HPDE6-E6E7 (cell line): ENCODE data around the gene NDUFA13.
A peak's percentile ranks its signal among the peaks of the same experiment; 100 is the strongest.

Experiments used
- DNase-seq: peaks from one replicate; pipeline ENCODE4 v3.0.0; 2011; ENCODE audit warnings: missing footprints; ENCODE audit errors: extremely low spot score

NDUFA13 gene

DNA sequence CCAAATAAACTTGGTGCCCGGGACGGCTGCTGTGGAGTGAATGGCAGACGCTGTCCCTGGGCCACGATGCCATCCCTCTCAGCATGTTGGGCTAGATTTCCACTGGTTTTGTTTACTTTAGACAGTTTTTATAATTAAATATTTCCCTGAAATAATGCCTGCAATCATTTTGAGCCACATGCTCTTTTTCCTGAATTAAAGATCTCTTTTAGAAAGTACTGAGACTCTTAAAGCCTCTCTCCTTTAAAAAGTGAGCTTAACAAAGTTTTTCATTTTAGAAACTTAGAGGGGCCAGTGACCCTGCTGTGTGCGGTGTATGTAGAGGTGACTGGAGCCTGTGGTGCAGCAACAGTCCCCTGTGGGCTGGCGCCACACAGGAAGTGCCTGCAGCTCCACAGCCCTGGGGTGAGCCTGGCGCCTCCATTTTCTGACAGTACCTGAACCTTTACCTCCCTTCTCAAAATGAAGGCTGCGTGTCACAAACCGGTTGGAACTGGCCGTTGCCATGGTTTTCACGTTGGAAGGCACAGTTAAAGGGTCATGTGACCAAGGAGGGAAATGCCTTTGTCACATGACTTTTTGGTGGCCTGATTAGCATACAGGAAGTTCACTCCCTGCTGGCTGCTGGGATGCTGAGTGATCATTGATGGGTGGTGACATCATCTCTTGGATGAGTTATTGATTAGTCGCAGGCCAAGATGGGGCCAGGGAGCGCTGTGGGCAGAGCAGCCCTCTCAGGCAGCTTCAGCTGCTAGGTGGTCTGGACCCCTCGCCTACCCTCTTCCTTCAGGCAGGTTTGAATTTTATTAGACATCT lies 26.9 kb upstream of the NDUFA13 start:
- DNase-seq: peak; percentile 79

DNA sequence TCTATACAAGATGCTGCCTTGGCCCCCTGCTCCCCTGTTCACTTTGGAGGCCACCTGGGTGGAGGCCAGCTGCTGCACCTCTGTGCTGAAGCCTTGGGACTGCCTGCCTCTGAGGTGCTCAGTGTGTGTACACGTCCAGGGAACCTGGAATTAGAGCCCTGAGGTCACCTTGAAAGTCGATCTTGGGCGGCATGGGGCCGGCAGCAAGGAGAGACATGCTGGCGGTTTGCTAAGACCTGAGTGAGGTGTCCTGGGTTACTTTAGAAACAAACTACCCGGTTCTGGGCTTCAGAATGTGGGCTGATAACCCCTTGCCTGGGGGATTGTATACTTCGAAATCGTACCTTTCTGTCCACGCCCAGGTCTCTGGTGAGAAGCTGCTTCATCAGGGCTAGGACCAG lies 26.2 kb upstream of the NDUFA13 start:
- DNase-seq: no peak

DNA sequence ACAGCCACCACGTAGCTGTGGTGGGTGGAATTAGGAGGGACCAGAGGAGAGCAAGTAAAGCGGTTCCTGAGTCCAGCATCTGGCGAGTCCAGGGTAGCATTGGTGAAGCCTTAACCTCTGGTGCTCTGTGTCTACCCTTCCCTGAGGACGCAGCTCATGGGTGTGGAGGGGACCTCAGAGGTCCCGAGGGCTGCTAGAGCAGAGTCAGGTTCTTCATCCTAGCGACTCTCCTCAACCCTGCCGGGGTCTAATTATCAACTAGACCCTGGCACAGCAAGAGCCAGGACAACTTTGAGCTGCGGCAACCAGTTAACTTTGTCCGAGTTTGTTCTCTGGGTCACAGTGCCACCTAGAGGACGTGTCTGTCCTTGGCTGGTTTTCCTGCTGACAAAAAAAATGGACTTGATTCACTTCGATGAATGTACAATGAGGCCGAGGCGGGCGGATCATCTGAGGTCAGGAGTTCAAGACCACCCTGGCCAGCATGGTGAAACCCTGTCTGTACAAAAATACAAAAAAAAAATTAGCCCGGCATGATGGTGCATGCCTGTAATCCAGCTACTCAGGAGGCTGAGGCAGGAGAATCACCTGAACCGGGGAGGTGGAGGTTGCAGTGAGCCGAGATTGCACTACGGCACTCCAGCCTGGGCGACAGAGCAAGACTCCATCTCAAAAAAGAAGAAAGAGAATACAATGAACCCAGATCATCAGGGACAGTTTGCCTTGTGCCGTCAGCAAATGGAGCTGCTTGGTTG lies 25.6 kb upstream of the NDUFA13 start:
- DNase-seq: peak; percentile 67

DNA sequence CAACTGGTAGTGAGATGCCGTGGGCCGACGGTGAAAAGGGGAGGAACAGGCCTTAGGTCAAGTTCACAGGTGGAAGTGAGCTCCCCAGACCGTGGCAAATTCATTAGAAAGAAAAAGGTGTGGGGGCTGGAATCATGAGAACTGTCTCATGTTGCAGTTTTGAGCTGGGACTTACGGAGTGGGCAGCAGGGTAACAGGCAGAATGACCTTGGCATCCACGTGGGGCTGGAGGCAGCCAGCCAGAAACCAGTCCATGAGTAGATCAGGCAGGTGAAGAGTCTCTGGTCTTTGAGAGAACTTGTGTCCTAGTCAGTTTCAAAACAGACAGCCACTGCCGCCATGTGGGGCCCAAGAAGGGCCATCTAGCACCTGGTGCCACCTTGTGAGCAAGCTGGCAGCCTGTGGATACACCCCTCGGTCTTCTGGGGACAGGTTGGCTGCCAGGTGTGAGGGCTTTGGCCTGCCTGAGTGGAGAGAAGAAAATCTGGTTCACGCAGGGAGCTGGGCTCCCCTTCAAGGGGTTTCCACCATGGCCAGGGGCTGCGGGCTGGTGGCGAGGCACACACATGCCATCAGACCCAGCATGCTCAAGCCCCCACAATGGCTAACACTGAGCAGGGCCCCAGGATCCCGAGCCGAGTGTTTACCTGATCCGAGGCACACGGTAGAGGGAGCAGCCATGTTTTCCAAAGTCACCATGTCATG lies 24.6 kb upstream of the NDUFA13 start:
- no peak for DNase-seq

DNA sequence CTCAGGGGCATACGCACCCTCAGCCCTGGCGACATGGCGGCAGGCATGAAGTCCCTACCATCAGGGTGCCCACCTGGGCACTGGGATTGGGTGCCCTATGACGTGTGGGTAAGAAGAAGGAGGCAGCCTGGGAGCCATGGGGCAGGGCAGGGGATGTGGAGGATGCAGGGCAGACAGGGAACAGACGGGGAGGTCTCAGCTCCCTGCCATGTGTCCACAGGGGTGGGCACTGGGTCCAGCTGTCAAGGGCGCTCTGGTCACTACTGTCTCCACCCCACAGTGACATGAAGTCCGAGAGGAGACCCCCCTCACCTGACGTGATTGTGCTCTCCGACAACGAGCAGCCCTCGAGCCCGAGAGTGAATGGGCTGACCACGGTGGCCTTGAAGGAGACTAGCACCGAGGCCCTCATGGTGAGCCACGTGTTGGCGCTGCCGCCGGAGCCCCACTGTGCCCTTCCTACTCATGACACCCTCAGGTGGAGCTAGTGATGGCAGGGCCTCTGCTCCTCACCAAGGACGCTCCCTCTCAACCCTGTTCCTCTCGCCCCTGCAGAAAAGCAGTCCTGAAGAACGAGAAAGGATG lies 23.9 kb upstream of the NDUFA13 start:
- no peak for DNase-seq

DNA sequence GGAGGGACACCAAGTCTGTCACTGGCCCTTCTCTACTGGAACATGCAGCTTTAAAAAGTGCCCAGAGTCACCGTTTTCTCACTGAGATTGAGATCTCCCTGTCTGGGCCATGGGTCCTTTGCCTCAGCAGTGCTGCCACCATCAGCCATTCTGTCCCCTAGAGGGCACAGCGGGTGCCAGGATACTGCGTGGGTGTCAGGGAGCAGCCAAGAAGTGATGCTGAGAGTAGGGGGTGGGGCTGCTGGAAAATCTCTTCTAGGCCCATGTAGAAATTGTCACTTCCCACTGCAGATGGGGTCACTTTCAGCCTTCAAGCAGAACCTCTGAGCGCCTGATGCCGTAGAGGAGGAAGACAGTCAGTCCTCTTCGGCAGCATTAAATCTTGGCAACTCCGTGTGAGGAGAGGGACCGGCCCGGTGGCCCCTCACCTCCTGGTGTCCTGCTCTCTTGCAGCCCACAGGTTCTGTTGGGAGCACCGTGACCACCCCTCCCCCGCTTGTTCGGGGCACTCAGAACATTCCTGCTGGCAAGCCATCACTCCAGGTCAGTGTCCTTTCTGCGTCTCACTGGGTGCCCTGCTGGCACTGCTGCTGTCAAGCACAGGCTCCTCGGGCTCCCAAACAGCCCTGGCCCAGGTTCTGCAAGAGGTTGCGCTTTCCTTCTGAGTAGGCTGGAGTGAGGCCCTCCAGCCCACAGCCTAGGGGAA lies 22.0 kb upstream of the NDUFA13 start:
- DNase-seq: no peak

DNA sequence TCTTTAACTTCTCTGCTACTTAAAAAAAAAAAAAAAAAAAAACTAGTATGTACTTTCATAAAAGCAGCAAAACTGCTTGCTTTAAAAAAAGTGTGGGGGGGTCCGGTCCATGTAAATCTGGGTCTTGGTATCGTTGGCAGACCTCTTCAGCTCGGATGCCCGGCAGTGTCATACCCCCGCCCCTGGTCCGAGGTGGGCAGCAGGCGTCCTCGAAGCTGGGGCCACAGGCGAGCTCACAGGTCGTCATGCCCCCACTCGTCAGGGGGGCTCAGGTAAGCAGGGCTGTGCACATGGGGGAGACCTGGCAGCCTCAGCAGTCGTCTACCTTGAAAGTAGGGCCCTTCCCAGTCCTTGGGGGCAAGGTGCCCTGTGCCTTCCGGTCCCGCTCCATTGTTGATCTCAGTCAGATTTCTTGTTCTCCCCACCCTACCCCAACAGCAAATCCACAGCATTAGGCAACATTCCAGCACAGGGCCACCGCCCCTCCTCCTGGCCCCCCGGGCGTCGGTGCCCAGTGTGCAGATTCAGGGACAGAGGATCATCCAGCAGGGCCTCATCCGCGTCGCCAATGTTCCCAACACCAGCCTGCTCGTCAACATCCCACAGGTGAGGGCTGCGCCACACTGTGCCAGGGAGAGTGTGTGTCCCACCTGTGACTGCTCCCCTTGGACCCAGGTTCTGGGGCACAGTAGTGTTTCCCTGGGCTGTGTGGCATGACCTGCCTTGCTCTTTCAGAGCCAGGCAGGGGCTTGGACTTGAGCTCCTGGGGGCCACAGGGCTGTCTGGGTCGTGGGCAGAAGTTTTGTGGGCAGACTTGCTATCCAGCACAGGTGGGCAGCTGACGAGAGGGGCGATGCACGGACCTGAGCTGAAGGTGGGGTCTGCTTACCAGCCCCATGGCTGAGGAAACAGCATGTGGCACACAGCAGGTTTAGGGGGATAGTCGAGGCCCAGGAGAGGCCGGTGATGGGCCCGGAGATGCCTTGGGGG lies 20.1 kb upstream of the NDUFA13 start:
- no peak for DNase-seq

DNA sequence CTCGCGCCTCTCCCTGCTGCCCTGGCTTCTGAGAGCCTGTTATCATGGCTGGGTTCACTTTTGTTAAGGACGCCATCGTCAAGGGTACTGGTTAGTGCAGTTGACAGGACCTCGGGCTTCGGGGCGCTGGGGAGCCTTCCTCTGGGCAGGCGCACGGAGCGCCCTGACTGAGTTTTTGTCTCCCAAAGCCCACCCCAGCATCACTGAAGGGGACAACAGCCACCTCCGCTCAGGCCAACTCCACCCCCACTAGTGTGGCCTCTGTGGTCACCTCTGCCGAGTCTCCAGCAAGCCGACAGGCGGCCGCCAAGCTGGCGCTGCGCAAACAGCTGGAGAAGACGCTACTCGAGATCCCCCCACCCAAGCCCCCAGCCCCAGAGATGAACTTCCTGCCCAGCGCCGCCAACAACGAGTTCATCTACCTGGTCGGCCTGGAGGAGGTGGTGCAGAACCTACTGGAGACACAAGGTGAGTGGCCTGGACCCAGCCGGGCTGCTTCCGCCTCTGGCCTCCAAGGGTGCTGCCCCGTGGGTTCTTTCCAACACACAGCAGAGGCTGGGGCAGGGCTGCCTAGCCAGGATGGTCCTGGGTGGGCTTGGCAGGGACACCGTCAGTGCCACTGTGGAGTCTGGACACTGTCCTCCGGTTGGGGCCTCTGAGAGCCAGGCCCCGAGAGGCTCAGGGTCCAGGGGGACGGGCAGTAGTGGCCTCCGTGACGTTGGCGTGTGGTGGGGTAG lies 17.6 kb upstream of the NDUFA13 start:
- DNase-seq: no peak

DNA sequence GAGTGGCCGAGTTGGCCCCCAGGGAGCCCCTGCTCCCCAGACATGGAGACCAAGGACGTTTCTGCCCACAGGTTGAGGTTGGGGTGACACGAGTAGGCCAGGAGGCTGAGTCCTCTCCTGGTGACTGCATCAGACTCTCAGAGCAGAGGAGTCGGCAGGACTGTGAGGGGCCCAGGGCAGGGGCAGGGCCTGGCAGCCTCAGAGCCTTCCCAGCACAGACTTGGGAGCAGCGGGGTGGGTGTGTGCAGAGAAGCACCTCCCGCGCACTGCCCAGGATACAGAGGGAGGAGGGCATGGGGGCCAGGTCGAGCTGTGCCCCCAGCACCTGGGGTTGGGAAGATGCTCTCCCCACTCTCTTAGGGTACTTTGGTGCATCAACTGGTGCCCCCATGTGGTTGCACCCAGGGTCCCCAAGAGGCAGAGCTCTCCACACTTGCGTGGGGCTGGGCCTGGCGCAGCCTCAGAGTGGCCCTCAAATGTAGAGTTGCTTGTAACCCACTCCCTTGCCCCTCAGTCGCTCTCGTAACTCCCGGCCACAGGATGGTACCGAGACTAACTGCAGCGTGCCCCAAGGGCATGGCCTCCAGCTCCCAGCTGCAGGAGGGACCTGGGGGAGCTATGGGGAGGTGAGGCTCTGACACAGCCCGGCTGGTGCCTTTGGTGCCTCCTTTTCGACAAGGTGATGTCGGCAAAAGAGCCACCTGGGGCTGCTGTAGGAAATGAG lies 16.6 kb upstream of the NDUFA13 start:
- no peak for DNase-seq

DNA sequence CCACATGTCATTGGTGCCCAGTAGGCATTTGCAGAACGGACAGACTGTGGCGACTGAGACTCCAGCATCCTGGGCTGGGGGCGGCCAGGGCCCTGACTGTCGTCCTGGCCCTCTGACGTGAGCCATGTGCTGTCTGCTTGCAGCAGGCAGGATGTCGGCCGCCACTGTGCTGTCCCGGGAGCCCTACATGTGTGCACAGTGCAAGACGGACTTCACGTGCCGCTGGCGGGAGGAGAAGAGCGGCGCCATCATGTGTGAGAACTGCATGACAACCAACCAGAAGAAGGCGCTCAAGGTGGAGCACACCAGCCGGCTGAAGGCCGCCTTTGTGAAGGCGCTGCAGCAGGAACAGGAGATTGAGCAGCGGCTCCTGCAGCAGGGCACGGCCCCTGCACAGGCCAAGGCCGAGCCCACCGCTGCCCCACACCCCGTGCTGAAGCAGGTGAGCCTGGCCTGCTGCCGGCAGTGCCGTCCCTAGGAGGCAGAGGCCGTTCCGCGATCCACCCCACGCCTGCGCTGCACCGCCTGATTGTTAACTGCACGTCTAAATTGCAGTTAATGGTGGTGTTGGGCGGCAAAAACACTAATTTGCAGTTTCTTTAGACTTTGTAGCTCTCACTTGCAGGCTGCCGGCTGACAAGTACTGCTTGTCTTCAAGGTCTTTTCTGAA lies 14.9 kb upstream of the NDUFA13 start:
- no peak for DNase-seq

DNA sequence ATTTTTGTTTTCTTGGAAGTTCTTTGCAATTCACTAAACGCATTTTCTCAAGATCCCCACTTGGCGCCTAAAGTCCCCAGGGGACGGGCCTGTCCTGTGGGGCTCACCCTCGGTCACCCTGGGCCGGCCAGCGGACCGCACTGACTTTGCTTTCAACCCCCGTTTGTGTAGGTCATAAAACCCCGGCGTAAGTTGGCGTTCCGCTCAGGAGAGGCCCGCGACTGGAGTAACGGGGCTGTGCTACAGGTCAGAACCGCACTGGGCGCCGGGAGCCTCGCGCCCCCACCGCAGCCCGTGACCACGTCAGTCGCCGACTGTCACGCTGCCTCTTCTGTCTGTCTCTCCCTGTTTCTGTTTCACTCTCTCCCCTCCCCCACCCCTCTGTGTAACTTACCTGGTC lies 14.2 kb upstream of the NDUFA13 start:
- DNase-seq: no peak

DNA sequence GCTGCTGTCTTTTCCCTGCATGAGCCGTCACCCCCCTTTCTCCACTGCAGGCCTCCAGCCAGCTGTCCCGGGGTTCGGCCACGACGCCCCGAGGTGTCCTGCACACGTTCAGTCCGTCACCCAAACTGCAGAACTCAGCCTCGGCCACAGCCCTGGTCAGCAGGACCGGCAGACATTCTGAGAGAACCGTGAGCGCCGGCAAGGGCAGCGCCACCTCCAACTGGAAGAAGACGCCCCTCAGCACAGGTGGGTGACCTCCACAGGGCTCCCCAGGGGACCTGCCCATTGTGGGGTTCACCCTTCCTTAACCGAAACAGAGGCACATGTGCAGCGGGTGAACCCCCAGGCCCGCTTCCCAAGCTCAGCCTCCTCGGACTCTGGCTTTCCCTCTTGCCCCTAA lies 13.7 kb upstream of the NDUFA13 start:
- no peak for DNase-seq

DNA sequence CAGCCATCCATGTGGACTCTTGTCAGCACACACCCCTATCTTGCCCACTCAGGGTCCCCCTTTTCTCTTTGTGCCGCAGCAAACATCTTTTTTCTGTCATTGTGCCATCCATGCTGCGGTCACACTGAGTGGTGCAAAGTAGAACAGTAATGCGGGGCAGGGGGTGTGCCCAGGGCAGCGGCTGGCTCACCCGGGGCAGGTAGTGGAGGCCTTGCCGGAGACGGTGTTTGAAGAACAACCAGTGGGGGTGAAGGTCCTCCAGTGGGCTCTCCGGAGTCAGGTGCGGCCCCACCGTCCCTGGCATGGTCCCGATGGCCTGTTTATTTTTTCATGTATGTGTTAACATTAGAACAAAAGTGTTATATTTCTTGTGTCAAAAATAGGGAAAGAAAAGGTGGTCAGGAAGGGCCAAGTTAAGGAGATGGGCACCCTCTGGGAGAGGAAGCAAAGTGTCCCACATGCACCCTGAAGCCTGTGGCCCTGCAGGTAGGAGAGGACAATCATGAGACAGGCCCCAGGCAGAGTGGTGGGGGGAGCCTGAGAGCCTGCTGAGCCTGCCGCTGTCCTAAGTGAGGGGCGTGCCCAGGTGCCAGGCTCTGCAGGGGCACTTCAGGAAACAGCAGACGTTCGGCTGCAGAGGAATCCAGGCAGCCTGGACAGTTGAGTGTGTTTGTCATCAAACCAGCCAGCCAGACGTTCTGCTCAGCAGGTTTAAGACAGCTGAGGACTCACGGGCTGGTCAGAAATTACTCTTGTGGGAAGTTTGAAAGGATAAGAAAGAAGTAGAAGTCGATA lies 13.0 kb upstream of the NDUFA13 start:
- no peak for DNase-seq

DNA sequence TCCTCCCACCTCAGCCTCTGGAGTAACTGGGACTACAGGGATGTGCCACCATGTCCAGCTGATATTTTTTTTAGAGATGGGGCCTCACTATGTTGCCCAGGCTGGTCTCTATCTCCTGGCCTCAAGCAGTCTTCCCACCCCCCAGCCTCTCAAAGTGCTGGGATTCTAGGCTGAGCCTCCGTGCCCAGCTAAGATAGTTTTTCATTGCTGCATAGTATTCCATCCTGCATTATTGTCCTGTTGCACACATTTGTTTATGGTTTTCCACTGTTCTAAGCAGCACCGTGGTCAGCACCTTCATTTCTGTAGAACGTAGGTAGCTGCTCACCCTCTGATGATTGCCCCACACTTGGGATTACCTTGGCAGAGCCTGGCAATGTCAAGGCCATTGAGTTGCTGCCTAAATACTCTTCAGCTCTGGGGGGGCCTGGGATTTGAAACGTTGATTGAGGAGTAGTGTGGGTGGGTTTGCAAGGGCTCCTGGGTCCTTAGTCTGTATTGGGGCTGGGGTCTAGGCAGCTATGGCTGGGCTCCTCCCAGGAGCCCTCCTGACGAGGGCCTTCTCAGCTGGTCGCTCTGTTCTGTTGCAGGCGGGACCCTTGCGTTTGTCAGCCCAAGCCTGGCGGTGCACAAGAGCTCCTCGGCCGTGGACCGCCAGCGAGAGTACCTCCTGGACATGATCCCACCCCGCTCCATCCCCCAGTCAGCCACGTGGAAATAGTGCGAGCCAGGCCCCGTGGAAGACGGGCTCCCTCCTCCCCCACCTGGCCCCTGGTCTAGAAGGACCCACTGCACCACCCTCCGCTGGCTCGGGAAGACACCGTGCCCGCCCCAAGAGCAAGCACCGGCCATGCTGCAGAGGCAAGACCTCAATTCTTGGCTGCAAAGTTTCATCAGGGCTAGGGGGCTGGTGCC lies 11.0 kb upstream of the NDUFA13 start:
- no peak for DNase-seq

DNA sequence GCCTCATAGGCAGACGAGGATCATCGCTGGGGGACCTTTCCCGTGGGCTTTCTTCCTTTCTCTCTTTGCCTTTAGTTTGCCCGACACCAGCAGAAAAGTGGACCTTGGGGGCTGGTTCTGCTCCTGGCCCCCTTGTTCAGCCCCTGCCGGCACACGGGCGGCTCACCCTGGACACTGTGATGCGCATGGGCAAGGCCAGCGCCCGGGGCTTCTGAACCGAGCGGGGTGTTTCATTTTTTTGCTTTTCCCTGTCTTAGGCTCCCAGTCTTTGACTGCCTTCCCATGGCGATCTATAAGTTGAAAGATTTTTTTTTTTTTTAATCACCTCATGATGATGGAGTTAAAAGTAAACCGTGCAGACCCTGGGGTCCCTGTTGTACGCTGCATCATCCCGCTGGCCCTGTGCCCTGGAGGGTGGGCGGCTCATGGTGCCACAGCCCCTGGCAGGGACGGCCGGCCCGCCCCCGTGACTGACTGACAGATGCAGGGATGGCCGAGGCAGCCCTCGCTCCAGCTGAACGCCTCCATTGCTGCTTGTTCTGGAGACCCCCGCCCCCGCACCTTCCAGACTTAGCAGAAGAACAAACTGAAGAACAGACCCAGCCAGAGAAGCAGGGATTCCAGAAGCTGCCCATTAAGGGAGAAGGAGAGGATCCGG lies 10.2 kb upstream of the NDUFA13 start:
- DNase-seq: no peak

DNA sequence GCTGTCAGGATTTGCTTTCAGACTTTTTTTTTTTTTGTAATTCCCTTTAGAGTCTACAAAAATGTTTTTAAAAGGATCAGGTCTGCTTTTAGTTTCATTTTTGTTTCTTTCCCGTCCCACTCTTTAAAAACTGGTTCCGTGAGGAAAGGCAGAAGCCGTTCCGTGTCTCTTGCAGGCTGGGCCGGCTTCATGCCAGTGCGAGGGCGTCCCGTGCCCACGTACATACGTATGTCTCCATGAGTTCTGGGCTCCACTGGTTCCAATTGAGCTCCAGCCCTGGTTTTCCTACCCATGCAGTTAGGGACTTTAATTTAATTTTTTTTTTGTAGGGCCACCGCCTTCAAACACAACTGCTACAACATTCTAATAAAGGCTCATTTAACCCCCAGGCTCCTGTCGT lies 9.4 kb upstream of the NDUFA13 start:
- DNase-seq: no peak
